HG03196 (cell line): ENCODE data around the gene EREG.

ENCODE experiments used
- ATAC-seq: cut with Tn5 transposase; IDR thresholded peaks from one replicate; pipeline ENCODE4 v1.9.1; 2021; ENCODE audit not compliant: unreplicated experiment

EREG gene

DNA sequence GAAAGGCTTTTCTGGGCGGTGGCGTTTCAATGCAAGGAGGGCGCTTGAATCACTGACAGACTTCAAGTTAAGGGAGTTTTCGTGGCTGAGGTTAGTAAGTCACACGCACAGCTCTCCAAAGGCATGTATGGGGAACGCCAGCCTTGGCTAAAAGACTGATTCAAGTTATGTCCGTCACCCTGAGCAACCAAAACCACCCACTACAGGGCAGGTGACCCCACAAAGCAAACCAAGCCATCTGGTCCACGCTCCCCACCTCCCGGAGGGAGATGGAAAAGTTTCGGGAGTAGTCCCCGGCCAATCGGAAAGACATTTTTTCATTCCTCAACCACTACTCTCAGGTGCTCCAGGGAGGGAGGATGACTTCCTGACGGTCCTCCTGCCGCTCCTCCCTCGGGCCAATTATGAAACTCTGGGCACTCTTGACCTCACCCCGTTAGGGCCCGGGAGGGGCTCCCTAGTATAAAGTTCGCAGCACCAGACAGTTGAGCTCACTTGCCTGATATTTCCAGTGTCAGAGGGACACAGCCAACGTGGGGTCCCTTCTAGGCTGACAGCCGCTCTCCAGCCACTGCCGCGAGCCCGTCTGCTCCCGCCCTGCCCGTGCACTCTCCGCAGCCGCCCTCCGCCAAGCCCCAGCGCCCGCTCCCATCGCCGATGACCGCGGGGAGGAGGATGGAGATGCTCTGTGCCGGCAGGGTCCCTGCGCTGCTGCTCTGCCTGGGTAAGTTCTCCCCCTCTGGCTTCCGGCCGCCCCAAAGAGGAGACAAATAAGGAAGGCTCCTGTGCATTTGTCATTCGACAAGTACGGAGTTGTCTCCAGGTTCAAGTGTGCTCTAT lies at the start of gene EREG:
Gene EREG, plus strand, starts transcription at position 494 of the 840 bp plus-strand sequence. Its CDS starts 164 bp downstream, at position 658.
- ATAC-seq: peak; percentile 46

GRCh38 chr4:74315376-74315775 lies 49.6 kb upstream of the EREG start:
- no peak for ATAC-seq

- ATAC-seq: no peak
These were observed 48.5 kb upstream of the EREG start for GRCh38 chr4:74316397-74316796.

- no peak for ATAC-seq
These were observed 47.2 kb upstream of the EREG start for GRCh38 chr4:74317616-74318246.

- no peak for ATAC-seq
These were observed 46.7 kb upstream of the EREG start for GRCh38 chr4:74318276-74318675.

GRCh38 chr4:74319470-74319869 lies 45.5 kb upstream of the EREG start:
- no peak for ATAC-seq

GRCh38 chr4:74320559-74321118 lies 44.3 kb upstream of the EREG start:
- peak; percentile 67 for ATAC-seq

- no peak for ATAC-seq
These were observed 42.6 kb upstream of the EREG start for GRCh38 chr4:74322301-74322700.

DNA sequence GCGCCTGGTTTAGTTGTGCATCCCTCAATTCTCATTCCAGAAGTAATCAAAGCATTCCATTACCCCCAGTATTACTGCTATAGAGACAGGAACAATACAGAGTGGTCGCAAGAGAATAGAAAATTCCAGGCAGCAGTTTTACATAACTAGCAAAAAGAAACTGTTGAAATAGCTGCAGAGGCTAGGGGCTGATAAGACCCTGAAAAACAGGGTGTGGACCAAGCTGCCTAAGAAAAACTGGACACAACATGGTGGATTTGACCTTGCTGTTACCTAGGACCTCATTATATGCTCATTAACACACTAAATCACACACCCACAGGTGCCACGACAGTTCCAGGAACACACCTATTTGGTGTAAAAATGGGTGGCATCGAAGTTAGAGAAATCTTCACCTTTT lies 41.3 kb upstream of the EREG start:
- ATAC-seq: no peak

GRCh38 chr4:74324262-74324661 lies 40.7 kb upstream of the EREG start:
- no peak for ATAC-seq

- no peak for ATAC-seq
These were observed 39.1 kb upstream of the EREG start for GRCh38 chr4:74325886-74326285.

DNA sequence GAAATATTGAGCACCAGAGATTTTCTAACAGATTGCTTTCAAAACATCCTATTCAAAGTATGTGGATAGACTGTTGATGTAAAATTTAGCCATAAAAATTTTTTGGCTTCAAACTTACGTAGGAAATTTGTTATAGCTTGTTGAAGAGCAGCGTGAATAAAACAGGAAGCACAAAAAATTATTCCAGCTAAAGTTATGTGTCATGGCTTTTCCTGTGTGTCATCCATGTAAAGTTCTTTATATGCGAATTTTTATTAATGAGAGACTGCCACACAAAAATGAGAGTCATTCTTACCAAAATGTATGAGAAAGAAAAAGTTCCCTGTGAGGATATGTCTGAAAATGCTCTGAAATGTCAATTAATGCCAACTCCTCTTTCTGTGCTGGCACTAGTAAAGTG lies 37.2 kb upstream of the EREG start:
- ATAC-seq: no peak

DNA sequence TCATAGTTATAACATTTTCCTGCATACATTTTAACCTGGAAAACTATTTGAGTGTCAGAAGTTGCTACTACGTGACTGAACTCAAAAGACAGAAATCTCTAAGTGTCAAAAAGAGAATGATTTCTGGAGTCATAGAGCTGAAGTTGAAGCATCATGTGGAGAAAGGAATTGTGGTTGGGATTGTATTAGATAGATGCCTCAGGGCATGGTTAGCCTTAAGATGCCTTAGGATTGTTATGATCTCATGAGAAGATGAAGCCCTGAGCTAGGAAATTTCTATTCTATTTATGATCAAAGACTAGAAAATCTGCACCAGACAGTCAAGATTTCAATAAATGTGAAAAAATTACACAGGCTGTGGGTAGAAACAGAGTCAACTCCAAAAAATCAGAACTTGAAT lies 36.4 kb upstream of the EREG start:
- no peak for ATAC-seq

GRCh38 chr4:74329307-74329706 lies 35.6 kb upstream of the EREG start:
- ATAC-seq: no peak

DNA sequence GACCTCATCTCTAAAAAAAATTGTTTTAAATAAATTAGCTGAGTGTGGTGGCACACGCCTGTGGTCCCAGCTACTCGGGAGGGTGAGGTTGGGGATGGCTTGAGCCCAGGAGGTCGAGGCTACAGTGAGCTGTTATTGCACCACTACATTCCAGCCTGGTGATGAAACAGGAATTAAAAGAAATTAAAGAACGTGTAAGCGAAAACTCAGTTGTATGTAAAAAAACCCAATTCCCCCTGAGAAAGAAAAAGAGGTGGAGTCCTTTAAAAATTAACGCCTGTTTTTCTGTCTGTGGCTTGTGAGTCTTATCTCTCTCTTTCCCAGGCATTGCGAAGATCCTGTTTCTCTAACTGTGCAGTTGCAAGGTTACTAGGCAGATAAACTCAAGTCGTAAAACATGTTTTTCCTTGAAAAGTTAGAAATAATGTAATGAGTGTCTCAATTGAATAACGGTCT lies 34.6 kb upstream of the EREG start:
- ATAC-seq: no peak

GRCh38 chr4:74331252-74331651 lies 33.7 kb upstream of the EREG start:
- ATAC-seq: no peak

- ATAC-seq: no peak
These were observed 33.0 kb upstream of the EREG start for GRCh38 chr4:74331944-74332343.

DNA sequence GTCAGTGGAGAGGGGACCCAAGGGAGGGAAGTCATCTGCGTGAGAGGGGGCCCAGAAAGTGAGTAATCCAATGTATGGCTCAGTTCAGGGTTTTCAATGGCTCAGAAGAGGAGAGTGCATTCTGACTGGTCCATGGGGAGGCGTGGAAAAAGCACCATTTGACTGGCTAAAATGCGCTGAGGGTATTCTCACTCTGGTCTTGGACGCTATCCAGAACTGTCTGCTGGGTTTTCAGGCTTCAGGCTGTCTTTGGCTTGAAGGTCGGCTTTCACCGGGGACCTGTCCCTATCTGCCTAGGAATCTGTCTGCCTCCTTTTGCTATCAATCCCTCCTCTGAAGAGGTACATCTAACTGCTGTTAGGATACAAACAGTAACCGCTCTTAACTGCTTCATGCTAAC lies 30.3 kb upstream of the EREG start:
- ATAC-seq: no peak

- ATAC-seq: peak; percentile 66
These were observed 29.5 kb upstream of the EREG start for GRCh38 chr4:74335341-74336021.

DNA sequence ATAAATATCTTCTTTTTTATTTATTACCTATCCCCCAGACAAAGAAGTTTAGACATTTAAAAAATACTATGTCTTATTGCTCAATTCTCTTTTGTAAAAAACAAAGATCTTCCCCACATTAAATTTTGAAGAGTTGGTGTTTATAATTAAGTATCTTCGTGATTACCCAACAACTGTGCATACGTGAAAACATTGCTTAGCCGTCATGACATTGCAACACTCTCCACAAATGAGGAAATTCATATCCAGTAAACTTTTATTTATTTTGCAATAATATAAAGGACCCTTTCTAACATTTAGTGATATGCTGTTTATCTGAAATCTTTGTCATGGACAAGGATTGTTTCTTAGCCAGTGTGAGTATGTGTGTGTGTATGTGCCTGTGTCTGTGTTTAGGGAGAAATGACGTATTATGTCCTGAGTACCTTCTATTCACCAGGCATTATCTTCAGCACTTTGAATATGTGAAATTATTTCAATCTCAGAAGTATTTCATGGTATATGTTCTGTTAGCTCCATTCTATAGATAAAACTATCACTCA lies 26.1 kb upstream of the EREG start:
- ATAC-seq: no peak

DNA sequence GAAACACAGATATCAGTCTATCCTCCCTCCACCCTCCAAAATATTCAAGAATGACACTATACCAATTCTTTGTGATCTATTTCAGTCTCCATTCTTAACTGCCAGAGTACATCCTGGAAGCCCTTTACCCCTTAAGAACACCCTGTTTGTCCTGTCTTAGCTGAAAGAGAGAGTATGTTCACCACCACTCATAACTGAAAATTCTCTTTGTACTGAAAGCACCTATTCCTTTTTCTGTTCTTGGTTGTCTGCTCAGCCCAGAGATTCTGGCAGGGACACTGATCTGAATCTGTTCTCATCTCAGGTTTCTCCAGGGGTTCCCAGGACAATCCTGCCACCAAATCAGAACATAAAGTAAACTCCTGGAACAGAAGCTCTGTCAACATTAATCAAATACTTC lies 25.4 kb upstream of the EREG start:
- no peak for ATAC-seq
